Osteoblast (primary cell): ENCODE results near the gene ZNF227. TPM values are rescaled to one million over a fixed set of nuclear protein-coding genes. Genes with fewer than 3 reads are reported as not detected.
"Not testable (repeated sequence)": the region's sequence is repeated elsewhere in the genome, so short reads cannot be mapped to it uniquely, and the experiment has no call there.

Experiments used
- DNase-seq: peaks from one replicate; pipeline ENCODE4 v3.0.0; 2011; ENCODE audit warnings: low spot score, mixed read lengths; ENCODE audit not compliant: insufficient read length; ENCODE audit errors: missing footprints
- H2AFZ ChIP-seq: 2 replicates; pipeline ENCODE4 v1.6.0; 2011; ENCODE audit warnings: mild to moderate bottlenecking, low read length
- H3K27ac ChIP-seq: 2 replicates; pipeline ENCODE4 v1.5.1; 2011; ENCODE audit warnings: mild to moderate bottlenecking, low read depth, low read length, moderate library complexity
- H3K27me3 ChIP-seq: 2 replicates; pipeline ENCODE4 v1.6.0; 2012; ENCODE audit warnings: mild to moderate bottlenecking, control low read depth, inconsistent platforms, low read length, moderate library complexity; ENCODE audit not compliant: insufficient read depth
- H3K36me3 ChIP-seq: 2 replicates; pipeline ENCODE4 v1.5.1; 2011; ENCODE audit warnings: mild to moderate bottlenecking, low read length, control low read depth, moderate library complexity; ENCODE audit not compliant: insufficient read depth
- H3K4me1 ChIP-seq: 2 replicates; pipeline ENCODE4 v1.5.1; 2011; ENCODE audit warnings: mild to moderate bottlenecking, low read length, control low read depth, moderate library complexity; ENCODE audit not compliant: insufficient read depth
- H3K4me2 ChIP-seq: 2 replicates; pipeline ENCODE4 v1.6.0; 2011; ENCODE audit warnings: mild to moderate bottlenecking, low read length; ENCODE audit not compliant: insufficient read depth
- H3K4me3 ChIP-seq: fragments of 200-600 bp; sonication (generic); 3 replicates; pipeline ENCODE4 v1.5.1; 2012; ENCODE audit warnings: mild to moderate bottlenecking, low read length, inconsistent platforms; ENCODE audit not compliant: insufficient read depth
- H3K79me2 ChIP-seq: 2 replicates; pipeline ENCODE4 v1.6.0; 2012; ENCODE audit warnings: mild to moderate bottlenecking, low read length, control low read depth, inconsistent platforms; ENCODE audit not compliant: insufficient read depth
- H3K9me3 ChIP-seq: 2 replicates; pipeline ENCODE4 v1.5.1; 2011; ENCODE audit warnings: low read depth, low read length, control low read depth
- H4K20me1 ChIP-seq: 2 replicates; pipeline ENCODE4 v1.6.0; 2012; ENCODE audit warnings: mild to moderate bottlenecking, low read length, control low read depth; ENCODE audit not compliant: insufficient read depth
- CTCF ChIP-seq: IDR thresholded peaks from 2 replicates; pipeline ENCODE4 v1.5.1; 2011; ENCODE audit warnings: mild to moderate bottlenecking, low read depth, low read length, moderate library complexity; ENCODE audit errors: extremely low read depth
- total RNA-seq: library from RNA; depleted of rRNA; stranded (reverse); fragments of >200 nt; gene quantifications from 2 replicates; pipeline ENCODE4 v1.2.3, GENCODE V29; 2012

Gene ZNF227
- total RNA-seq, 1 donor = 20.6 TPM

- no peaks in the 10 kb centered on the region for H3K27me3 ChIP-seq
- no peak for DNase-seq
- no peak for TF ChIP-seq CTCF
Measured at GRCh38 chr19:44228318-44228717, 16.0 kb downstream of the ZNF227 start.

GRCh38 chr19:44232867-44233266, 20.5 kb downstream of the ZNF227 start:
- Histone ChIP-seq H3K27ac (no peak overlapping the region), H3K9me3 (peaks cover 19% of the 10 kb centered on the region), H3K4me3 (no peak overlapping the region), H3K36me3 (peaks cover 57% of the 10 kb centered on the region), H3K4me2 (no peak overlapping the region), H2AFZ (no peak overlapping the region), H4K20me1 (no peaks in the 10 kb centered on the region), H3K4me1 (no peaks in the 10 kb centered on the region), H3K27me3 (no peaks in the 10 kb centered on the region), H3K79me2 (no peaks in the 10 kb centered on the region)
- no peak for TF ChIP-seq CTCF
- no peak for DNase-seq

More at GRCh38 chr19:44228318-44228717, 16.0 kb downstream of the ZNF227 start:
- H3K27ac ChIP-seq = no peak overlapping the region
- H3K79me2 ChIP-seq = no peaks in the 10 kb centered on the region
- H3K4me1 ChIP-seq = no peaks in the 10 kb centered on the region
- H3K9me3 ChIP-seq = no peaks in the 10 kb centered on the region
- H3K36me3 ChIP-seq = peaks cover 28% of the 10 kb centered on the region
- no peak overlapping the region for H2AFZ ChIP-seq
- H3K4me2 ChIP-seq = no peak overlapping the region
- H4K20me1 ChIP-seq = no peaks in the 10 kb centered on the region
- H3K4me3 ChIP-seq = no peak overlapping the region

GRCh38 chr19:44236384-44236783, 24.1 kb downstream of the ZNF227 start:
- no peak overlapping the region for H3K4me3 ChIP-seq
- H3K79me2 ChIP-seq = no peaks in the 10 kb centered on the region
- no peaks in the 10 kb centered on the region for H4K20me1 ChIP-seq
- TF ChIP-seq CTCF = no peak
- no peaks in the 10 kb centered on the region for H3K4me1 ChIP-seq
- H2AFZ ChIP-seq = no peak overlapping the region
- H3K27ac ChIP-seq = no peak overlapping the region
- no peak for DNase-seq
- no peaks in the 10 kb centered on the region for H3K27me3 ChIP-seq
- no peak overlapping the region for H3K4me2 ChIP-seq
- peaks cover 19% of the 10 kb centered on the region for H3K9me3 ChIP-seq
- H3K36me3 ChIP-seq = peaks cover 39% of the 10 kb centered on the region

- not testable (repeated sequence) for H3K27me3 ChIP-seq
Measured at GRCh38 chr19:44252332-44252731, 40.0 kb downstream of the ZNF227 start.

GRCh38 chr19:44253392-44253791, 41.1 kb downstream of the ZNF227 start:
- H3K9me3 ChIP-seq = peaks cover 10% of the 10 kb centered on the region
- not testable (repeated sequence) for H3K4me3 ChIP-seq, H3K27me3 ChIP-seq, H2AFZ ChIP-seq, H3K36me3 ChIP-seq, DNase-seq, H3K4me2 ChIP-seq, H3K79me2 ChIP-seq, H3K27ac ChIP-seq, H3K4me1 ChIP-seq, H4K20me1 ChIP-seq

More at GRCh38 chr19:44252332-44252731, 40.0 kb downstream of the ZNF227 start:
- H3K36me3 ChIP-seq, DNase-seq, H4K20me1 ChIP-seq, H3K27ac ChIP-seq, H3K79me2 ChIP-seq, H2AFZ ChIP-seq, H3K4me2 ChIP-seq, H3K4me3 ChIP-seq, H3K4me1 ChIP-seq: not testable (repeated sequence)
- peaks cover 10% of the 10 kb centered on the region for H3K9me3 ChIP-seq
